CD4-positive, alpha-beta T cell treated with Interleukin-21 for 1 hour (primary cell): ENCODE data around the gene CNTN6.

Experiments
- DNase-seq: peaks from one replicate; pipeline ENCODE4 v3.0.0-alpha.2; 2020

Gene CNTN6

DNA sequence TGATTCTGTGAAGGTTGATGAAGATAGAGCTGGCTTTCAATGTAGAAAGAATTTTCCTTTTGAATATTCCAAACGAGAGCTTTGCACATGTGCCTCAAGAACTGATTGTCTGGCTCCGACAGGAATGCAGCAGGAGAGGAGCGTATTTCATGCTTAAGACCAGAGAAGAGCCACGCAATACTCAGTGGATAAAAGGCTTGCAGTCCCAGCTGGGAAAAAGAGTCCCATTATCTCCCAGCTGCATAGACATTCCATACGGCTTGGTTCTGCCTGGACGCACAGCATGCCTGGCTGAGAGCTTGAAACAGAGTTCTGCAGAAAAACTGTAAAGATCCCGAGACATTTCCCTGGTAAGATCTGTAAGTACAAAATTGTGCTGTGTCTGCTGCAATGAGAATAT is at the start of gene CNTN6:
CNTN6 (plus strand) TSS at position 254 of the 400 bp plus-strand sequence. CDS start 54,985 bp downstream, outside the sequence.
- DNase-seq, result no peak

DNA sequence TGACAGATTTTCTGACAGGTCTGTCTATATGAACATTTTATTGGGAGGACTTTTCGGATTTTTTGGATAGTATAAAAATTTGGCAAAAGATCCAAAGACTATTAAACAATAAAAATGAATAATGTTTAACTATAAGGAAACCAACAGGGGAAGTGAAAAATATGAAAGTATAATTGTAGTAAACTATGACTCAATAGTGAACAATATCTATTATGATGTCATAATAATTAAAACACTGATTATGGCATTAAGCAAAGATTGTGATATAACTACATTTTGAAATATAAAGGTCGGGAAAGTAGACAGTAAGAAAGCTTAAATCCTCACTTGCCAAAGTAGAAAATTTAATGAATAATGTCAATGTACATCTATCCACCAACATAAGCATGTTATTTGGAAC is 44.3 kb upstream of the CNTN6 start:
- DNase-seq, result no peak

DNA sequence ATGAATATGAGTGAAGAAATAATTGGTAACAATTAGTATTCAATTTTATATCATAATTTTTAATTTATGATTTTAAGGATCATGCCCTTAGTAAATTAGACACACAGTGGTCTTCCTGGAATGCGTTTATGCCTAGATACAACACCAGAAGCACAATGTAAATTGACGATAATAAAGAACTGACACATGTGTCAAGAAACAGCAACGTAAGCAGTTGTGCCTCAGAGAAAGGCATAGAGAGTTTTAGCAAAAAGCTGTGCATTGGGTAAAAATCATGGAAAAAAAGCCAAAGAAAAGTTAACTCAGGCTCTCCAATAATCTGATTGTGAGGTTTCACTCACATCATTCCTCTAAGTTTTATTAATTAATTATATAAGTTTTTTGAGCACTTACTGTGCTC is 37.0 kb upstream of the CNTN6 start:
- DNase-seq, result no peak

DNA sequence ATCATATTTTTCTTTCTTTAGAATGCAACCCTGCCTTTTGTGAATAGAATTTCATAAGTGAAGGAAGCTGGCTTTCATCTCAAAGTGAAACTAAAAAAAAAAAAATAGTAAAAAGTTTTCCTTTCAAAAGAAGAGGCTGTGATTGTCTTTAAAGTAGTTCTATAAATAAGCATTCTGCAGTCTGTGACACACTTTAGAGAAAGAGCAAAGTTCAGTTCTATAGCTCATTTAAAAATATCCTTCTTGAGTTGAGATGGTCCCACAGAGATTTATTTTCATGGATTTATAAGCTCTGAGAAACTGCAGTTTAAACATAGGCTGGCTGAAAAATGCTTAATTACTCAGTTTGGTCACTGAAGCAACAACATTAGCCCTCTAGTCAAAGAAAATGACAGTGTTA is 36.1 kb upstream of the CNTN6 start:
- no peak for DNase-seq

DNA sequence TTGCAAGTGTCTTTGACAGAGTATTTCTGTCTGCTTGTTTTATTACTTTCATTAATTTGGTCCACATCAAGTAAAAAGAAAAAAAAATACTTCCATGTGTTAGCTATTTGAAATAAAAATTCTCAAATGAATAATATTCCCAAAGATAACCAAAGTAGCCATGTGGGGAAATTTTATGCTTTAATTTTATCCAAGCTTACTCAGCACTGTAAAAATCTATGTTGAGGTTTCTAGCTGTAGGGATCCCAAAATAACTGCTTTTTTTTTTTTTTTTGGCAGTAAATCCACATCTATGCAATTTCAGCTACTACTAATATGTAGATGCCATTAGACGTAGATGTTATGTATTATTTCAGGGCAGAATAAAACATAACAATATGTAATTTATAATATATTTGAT is 35.4 kb upstream of the CNTN6 start:
- no peak for DNase-seq

DNA sequence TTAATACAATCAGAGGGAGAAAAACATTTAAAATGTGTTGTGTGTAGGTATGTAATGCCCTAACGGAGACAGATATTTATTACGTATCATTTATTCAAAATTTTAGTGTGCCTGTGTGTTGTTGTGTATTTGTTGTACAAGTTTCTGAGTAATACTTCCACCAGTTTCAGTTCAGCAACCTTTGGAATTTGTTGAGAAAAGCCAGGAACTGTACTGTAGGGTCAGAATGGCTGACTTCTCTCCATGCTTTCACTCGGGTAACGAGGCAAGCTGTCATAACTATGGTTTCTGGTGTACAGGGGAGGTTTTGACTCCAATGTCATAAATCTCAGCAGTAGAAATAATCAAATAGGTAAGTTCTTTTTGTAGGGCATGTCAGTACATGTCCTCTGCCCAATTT is 23.8 kb upstream of the CNTN6 start:
- no peak for DNase-seq

DNA sequence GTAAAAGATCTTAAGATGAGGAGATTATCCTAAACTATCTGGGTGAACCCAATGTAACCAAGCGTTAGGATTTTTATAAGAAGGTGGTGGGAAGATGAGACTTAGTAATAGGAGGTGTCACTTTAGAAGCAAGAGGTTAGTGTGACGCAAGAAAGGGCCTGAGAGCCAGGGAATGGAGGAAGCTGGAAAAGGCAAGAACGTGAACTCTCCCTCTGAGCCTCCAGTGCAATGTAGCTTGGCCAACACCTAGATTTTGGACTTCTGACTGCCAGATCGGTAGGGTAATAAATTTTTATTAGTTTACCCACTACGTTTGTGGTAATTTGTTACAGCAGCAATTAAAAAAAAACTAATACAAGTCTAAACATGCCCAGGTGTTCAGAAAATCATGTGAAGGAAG is 20.8 kb upstream of the CNTN6 start:
- no peak for DNase-seq

DNA sequence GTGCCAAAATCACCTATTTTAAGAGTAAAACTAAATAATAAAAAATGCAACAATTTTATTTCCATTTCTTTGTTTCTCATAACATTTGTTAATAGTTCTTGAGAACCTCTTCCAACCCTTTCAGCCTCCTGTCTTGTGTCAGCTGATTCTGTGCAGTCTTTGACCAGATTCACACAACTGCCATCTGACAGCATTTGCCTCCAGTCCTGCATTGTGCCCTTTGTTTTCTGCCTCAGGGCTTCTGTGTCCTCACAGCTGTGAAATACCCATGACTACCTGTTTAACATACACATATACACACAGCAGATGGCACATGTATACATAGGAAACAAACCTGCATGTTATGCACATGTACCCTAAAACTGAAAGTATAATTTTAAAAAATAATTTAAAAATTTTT is 13.2 kb upstream of the CNTN6 start:
- no peak for DNase-seq

DNA sequence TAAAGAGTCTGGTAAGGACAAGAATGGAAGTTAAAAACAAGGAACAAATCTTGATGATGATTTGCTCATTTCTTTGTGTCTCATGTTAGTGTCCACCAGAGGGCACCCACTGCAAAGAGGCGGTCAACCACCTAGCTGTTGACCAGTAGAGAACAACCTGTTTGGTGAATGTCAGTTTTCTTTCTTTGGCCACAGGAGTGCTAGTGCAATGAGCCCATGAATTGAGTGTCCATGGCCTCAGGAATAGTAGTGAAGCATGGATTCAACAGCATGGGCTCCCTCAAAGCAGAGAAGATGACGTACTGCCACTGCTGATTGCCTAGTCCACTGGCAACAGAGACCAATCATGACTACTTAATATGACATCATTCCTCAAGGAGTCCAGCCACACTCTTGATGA is 10.7 kb upstream of the CNTN6 start:
- no peak for DNase-seq

DNA sequence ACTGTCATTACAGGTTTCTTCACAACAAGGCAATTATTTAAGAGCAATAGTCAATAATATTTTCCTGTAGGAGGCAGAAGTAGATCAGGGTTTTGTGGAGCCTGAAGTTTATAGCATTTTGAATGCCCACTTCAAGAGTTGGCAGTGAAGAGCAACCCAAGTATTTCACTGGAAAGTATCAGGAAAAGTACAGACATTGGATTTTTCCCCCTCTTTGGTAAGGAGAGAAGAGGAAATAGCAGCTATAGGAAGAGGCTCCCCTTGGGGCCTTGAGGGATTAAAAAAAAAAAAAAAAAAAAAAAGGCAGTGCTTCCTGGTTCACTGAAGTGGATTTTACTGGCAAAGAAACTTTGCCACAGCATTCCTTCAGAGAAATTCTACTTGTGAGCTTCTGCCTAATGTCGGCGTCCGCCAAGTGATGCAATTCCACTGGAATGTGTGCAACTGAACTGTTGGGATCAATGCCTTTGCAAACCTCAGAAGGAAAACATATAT is 5.7 kb upstream of the CNTN6 start:
- DNase-seq, result no peak

DNA sequence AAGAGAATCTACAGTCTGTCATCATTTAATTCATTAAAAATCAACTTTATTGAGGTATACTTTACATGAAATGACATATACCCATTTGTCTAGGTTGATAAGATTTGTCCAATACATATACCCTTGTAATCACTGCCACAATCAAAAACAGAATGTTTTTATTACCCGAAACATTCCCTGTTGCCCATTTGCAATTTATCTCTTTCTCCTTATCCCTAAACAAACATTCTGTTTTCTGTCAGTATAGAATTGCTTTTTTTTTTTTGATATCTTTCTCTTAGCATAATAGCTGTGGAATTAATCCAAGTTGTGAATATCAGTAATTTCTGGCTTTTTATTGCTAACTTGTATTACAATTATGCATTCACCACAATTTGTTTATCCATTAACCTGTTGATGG is 4.3 kb upstream of the CNTN6 start:
- DNase-seq, result no peak

DNA sequence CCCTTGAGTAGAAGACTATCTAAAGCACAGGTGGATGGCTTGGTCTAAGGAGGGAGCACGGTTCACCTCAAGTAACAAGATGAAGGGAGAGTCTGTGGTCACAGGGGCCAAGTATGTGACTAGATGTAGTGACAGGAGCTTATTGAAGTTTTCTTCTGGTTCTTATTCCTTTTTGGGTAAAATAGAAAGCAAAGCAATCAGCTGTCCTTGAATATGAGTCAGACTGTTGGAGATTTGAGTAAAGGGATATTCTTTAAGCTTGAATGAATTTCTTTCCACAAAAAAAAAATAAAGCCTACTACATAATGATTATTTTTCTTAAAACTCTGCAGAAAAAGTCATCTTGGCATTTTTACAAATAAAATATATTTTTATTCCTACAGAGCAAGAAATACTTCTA is 1.5 kb upstream of the CNTN6 start:
- no peak for DNase-seq

DNA sequence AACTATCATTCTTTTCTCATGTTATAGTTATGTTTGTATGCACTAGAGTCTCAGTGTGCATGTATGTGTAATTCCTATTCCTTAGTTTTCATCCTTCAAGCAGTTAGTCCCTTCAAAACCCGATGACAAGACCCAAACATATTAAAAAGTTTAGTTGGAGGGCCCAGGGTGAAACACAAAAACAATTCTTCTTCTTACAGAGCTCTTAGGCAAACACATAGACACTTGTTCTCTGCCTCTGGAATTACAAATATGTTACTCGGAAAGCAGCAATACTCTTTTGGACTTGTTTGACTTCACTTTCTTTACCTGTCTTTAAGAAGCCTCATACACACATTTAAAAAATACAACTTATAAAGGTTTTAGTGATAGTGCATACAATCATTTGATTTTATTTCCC is 763 bp upstream of the CNTN6 start:
- no peak for DNase-seq

DNA sequence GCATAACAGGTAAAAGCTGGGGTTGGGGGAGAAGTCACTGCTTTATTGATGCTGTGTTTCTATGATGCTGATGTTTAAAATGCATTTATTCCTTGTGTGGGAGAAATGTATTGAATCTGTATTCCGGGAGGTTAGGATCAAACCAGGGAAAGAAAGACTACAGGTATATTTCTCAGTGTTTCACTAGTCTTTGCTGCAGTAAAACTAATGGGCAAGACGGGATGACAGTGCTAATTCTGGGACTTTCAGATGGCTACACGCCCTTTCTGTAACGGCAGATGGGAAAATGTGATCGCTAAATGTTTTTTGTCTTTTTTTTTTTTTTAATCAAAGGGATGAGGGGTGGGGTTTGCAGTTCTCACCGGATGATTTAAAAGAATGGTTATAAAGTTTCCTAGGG is 393 bp downstream of the CNTN6 start:
- DNase-seq, result no peak

DNA sequence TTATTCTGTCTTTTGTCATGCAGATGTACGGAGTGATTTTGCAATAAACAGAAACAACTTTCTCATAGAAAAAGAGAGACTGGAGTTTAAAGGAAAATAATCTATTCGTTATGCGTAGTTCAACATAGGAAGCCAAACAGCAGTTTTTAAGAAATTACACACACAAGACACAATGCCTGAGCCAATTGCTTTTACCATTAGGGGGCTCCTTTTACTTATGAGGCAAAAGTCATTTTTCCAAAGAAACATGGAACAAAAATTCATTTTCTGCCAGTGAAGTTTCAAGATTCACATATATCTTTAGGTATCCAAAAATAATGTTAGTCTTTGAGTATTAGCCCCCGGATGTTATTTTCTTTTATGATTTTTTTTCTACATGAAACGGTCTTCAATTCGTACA is 10.7 kb downstream of the CNTN6 start:
- DNase-seq, result no peak

DNA sequence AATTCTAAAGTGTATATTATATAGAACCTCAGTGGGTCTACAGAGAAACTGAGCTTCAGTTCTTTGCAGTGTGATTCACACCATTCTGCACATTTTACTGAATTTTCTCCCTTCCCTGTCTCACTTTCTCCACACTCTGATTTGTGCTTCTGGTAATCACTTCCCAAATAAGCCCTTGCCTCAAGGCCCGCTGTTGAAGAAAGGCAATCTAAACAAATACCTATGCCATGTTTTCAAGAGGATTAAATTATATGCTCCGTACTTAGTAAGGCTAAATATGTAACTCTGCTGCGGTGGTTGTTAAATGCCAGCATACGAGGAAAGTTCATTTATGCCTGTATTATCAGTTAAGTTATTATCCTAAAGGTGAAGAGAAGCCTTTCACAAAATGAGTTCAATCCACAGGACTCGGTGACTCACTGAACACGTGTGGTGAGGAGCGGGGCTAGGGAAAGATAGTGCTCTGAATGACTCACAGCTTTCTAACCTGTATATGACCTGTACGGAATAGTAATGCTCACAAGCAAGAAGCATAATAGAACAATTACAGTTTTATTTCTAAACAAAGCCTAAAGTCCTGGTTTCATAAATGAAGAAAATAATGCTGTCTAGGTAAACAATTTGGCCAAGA is 25.1 kb downstream of the CNTN6 start:
- no peak for DNase-seq

DNA sequence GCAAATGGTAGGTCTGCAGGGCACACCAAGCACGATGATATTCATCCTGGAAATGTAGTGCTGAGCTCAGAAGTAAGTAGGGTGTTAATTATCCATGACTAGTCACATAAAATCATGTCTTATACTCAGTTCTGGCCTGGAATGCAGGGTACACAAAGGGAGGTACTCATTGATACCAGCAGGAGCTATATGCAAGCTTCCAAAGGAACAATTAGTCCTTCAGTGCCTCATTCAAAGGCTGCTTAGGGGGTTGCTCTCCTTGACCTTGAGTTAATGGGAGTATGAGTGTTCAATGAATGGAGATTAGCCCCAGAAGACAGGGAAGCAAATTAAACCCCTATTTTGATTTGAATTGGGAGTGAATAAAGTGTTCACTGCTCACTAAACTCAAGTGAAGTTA is 38.3 kb downstream of the CNTN6 start:
- no peak for DNase-seq

DNA sequence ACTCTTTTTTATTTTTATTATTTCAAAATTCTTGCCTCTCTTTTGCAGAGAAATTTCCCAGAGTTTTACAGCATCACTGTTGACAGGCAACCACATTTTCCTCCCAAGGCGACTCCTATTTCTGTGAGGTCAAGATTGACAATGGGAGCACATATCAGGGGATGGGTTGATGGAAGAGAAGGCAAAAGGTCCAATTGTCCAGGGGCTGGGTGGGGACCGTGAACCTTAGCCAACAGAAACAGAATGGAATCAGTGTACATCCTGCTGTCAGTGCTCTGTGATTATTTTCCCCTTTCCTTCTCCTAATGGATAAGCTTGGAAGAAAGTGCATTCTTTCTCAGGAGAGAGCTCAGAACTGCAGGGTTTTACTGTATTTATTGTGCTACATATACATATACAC is 42.4 kb downstream of the CNTN6 start:
- no peak for DNase-seq

DNA sequence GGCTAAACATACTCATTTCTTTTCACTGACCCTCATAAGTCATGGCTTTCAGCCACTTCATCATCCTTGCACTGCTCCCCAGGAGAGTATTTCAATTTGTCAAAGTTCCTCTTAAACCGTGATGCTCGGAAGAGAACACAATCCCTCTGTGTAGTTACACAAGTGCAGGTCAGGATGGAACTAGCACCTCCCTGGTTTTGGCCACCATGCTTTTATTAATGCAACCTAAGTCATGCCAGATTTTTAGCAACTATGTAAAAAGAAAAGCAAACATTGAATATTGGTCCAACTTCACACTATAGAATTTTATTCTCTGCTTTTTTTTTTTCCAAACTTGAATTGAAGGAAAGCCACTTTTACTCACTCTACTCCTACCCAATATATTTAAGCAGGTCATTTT is 45.2 kb downstream of the CNTN6 start:
- DNase-seq, result no peak

DNA sequence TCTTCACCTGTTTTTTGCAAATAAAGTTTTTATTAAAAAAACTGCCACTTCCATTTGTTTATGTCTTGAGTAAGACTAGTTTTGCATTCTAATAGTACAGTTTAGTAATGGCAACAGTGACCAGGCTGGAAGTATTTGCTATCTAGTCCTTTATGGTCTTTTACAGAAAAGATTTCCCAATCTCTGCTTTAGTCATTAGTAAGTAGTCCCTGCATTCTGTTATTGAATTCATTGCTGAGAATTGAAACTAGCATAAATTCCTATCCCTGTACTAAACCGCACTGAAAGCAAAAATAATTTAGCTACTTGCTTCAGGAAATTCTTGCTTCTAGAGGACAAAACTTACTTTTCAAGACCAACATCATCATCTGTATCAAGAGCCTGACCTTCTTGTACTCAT is 46.2 kb downstream of the CNTN6 start:
- DNase-seq, result no peak

DNA sequence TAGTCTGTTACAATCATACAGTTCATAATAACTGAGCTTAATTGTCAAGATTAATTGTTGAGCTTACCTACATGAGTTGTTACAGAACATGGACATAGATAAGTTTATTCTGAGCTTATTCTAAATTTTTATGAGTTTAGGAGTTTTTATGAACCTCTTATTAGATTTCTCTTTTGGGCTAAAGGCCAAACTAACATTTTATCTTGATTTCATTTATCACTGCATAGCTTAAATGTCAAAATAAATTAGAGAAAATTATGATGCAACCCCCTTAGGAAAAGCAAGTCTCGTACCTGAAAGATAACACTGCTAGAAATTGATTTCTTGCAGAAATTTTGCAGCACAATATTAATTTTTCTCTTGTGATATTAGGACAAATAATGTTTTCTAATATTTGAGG is 54.5 kb downstream of the CNTN6 start:
- no peak for DNase-seq

DNA sequence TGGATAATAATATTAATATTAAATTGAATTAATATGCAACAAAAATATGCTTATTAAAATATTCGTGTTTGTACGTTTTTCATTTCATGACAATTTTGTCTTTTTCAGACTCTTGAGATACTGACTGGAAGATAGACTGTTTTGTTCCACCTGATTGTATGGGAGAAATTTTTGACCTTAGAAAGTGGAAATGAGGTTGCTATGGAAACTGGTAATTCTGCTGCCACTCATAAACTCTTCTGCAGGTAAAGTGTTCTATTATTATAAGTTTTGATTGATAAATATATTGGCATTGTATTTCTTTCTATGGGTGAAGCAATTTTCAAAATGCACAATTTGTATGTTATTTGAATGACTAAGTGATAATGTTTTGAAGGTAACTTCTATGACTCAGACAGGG is 55.0 kb downstream of the CNTN6 start:
- DNase-seq, result no peak

DNA sequence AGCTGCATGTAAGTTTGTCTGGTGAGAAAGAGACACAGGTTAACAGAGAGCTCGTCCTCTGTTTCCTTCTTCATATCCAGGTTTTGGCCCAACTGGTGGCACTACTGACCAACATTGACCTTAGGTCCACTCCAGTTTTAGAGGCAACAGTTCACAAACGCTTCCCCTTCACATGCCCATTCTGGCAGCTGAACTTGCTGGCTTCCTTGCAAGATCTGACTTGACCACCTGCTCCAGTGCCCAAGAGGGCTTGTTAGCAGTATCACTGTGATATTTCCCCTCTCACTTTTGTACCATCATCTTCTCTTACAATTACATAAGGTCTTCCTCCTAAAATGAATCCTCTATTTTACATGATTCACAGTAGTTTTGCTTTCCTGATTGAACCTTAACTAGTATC is 71.3 kb downstream of the CNTN6 start:
- DNase-seq, result no peak

DNA sequence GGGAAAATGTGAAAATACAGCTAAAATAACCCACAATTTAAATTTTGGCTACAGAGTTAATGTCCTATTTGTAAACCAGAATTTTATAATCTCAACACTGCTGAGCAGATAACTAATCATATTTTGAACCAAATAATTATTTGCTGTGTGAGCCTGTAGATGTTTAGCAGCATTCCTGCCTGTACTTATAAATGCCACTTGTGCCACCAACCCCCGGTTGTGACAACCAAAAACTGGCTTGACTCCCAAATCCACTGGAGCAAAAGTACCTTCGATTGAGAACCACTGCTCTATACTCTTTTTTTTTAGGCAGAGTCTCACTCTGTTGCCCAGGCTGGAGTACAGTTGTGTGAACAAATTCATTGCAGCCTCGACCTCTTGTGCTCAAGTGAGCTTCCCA is 78.5 kb downstream of the CNTN6 start:
- DNase-seq, result no peak

DNA sequence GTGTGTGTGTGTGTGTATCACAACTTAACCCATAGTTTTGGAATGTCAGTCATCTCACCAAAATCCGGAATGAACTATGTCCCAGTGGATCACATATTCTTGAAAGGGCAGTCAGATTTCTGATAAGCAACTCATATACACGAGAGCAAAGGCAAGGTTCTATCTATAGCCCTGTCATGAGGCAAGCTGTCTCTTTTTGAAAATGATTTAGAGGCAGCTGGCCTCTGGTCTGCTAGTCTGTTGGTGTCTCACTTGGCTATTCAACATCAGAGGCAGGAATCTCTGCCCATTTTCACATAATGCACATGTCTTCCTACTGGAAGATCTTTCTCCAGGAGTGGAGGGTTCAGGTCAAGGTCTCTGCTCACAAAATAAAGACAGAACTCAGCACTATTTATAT is 79.8 kb downstream of the CNTN6 start:
- no peak for DNase-seq

DNA sequence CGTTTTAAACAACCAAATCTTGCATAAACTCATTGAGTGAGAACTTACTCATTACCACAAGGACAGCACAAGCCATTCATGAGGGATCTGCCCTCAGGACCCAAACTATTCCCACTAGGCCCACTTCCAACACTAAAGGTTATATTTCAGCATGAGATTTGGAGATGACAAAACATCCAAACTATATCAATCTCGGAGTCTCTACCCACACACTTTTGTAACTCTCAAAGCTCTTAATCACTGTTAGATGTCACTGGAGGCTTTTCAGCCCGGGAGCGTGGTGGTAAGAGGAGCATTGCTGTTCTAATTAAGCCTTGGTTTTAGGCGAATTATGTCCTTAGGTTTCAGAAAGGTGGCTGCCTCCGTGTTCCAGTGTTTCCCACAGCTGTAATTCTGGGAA is 86.3 kb downstream of the CNTN6 start:
- DNase-seq, result no peak
